IMR-90 (cell line): ENCODE measurements around the gene RPEL1. TPM values are rescaled to one million over a fixed set of nuclear protein-coding genes. Genes with fewer than 3 reads are reported as not detected.
"Not testable (repeated sequence)": the region's sequence is repeated elsewhere in the genome, so short reads cannot be mapped to it uniquely, and the experiment has no call there.

Experiments used
- ATAC-seq: fragments of 200-7000 bp; cut with Tn5 transposase; 2 replicates; pipeline ENCODE4 v1.9.1; 2020; ENCODE audit warnings: low read depth, mild to moderate bottlenecking, moderate library complexity
- BruUV-seq: library from RNA; stranded (reverse); fragments of 400-500 nt; replicated peaks from 2 replicates; lab custom pipeline; 2021; lab: Mats Ljungman, UMichigan
- CTCF ChIA-PET: fragments of 300-600 bp; formaldehyde crosslinking; extraction: SDS; loops from one replicate; lab custom pipeline; 2021; ENCODE audit warnings: antibody characterized with exemption; lab: Yijun Ruan, JAX
- POLR2A ChIA-PET: fragments of 300-600 bp; sonication (Branson Sonifier 250); formaldehyde crosslinking; loops from one replicate; lab custom pipeline; 2022; ENCODE audit warnings: antibody characterized with exemption; ENCODE audit not compliant: unreplicated experiment; lab: Charles Lee
- DNase-seq: peaks from one replicate; pipeline ENCODE4 v3.0.0; 2013
- H2AFZ ChIP-seq: replicated peaks from 2 replicates; pipeline ENCODE3; 2013; ENCODE audit warnings: low read length, mild to moderate bottlenecking; ENCODE audit not compliant: poor library complexity
- H2AK5ac ChIP-seq: 2 replicates; pipeline ENCODE4 v1.6.1; 2013; ENCODE audit warnings: low read depth, low read length, inconsistent platforms
- H2AK9ac ChIP-seq: replicated peaks from 2 replicates; pipeline ENCODE3; 2013; ENCODE audit warnings: mild to moderate bottlenecking, low read depth, low read length, moderate library complexity; ENCODE audit not compliant: poor library complexity
- H2BK120ac ChIP-seq: 2 replicates; pipeline ENCODE4 v1.6.1; 2013; ENCODE audit warnings: low read depth, low read length, inconsistent platforms
- H2BK15ac ChIP-seq: 3 replicates; pipeline ENCODE4 v1.6.1; 2013; ENCODE audit warnings: low read depth, low read length, inconsistent platforms
- H2BK20ac ChIP-seq: 2 replicates; pipeline ENCODE4 v1.6.1; 2013; ENCODE audit warnings: low read depth, mild to moderate bottlenecking, inconsistent platforms, low read length, moderate library complexity
- H2BK5ac ChIP-seq: 2 replicates; pipeline ENCODE4 v1.6.1; 2013; ENCODE audit warnings: mild to moderate bottlenecking, low read depth, low read length, inconsistent platforms; ENCODE audit not compliant: poor library complexity, severe bottlenecking
- H3K14ac ChIP-seq: replicated peaks from 2 replicates; pipeline ENCODE4 v1.6.1; 2013; ENCODE audit warnings: low read depth, low read length, inconsistent platforms
- H3K18ac ChIP-seq: 2 replicates; pipeline ENCODE4 v1.6.1; 2013; ENCODE audit warnings: low read depth, low read length, control low read depth
- H3K23ac ChIP-seq: 2 replicates; pipeline ENCODE4 v1.6.1; 2013; ENCODE audit warnings: low read depth, low read length, inconsistent platforms
- H3K27ac ChIP-seq: 2 replicates; pipeline ENCODE4 v1.5.1; 2013; ENCODE audit warnings: mild to moderate bottlenecking, control low read depth, low read length; ENCODE audit not compliant: insufficient read depth
- H3K27me3 ChIP-seq: 2 replicates; pipeline ENCODE4 v1.6.1; 2013; ENCODE audit warnings: low read length; ENCODE audit not compliant: control insufficient read depth, insufficient read depth
- H3K36me3 ChIP-seq: 2 replicates; pipeline ENCODE4 v1.6.1; 2013; ENCODE audit warnings: low read length, mixed read lengths; ENCODE audit not compliant: control insufficient read depth, insufficient read depth
- H3K4ac ChIP-seq: 2 replicates; pipeline ENCODE4 v1.6.1; 2013; ENCODE audit warnings: low read depth, low read length, inconsistent platforms
- H3K4me1 ChIP-seq: 2 replicates; pipeline ENCODE4 v1.6.1; 2013; ENCODE audit warnings: low read length, mixed read lengths; ENCODE audit not compliant: control insufficient read depth, insufficient read depth
- H3K4me2 ChIP-seq: 2 replicates; pipeline ENCODE4 v1.6.1; 2013; ENCODE audit warnings: low read depth, mild to moderate bottlenecking, control low read depth, low read length, moderate library complexity
- H3K4me3 ChIP-seq: 2 replicates; pipeline ENCODE4 v1.5.1; 2013; ENCODE audit warnings: low read depth, mild to moderate bottlenecking, control low read depth, low read length, moderate library complexity; ENCODE audit not compliant: insufficient read depth
- H3K56ac ChIP-seq: 2 replicates; pipeline ENCODE4 v1.6.1; 2013; ENCODE audit warnings: low read length, inconsistent platforms; ENCODE audit not compliant: insufficient read depth; ENCODE audit errors: extremely low read depth
- H3K79me1 ChIP-seq, 2 experiments: 2 replicates each; pipeline ENCODE4 v1.6.1; 2013; ENCODE audit warnings: low read length in 2 of 2, inconsistent platforms in 1 of 2, low read depth in 1 of 2
- H3K9ac ChIP-seq: 2 replicates; pipeline ENCODE4 v1.6.1; 2013; ENCODE audit warnings: low read depth, low read length, control low read depth
- H3K9me1 ChIP-seq: 2 replicates; pipeline ENCODE4 v1.6.1; 2013; ENCODE audit warnings: low read length, inconsistent platforms; ENCODE audit not compliant: insufficient read depth
- H3K9me3 ChIP-seq: 2 replicates; pipeline ENCODE4 v1.6.1; 2013; ENCODE audit warnings: low read length; ENCODE audit not compliant: control insufficient read depth, insufficient read depth
- H4K20me1 ChIP-seq: 2 replicates; pipeline ENCODE4 v1.6.1; 2013; ENCODE audit warnings: low read length, inconsistent platforms; ENCODE audit not compliant: insufficient read depth
- H4K5ac ChIP-seq: 2 replicates; pipeline ENCODE4 v1.6.1; 2013; ENCODE audit warnings: mild to moderate bottlenecking, low read depth, low read length, control low read depth
- H4K8ac ChIP-seq, 2 experiments: 2 replicates each; pipeline ENCODE4 v1.6.1; 2013; ENCODE audit warnings: low read depth in 2 of 2, low read length in 2 of 2, control low read depth in 1 of 2, inconsistent platforms in 1 of 2
- H4K91ac ChIP-seq: 2 replicates; pipeline ENCODE4 v1.6.1; 2013; ENCODE audit warnings: low read depth, low read length, inconsistent platforms; ENCODE audit not compliant: insufficient read depth
- BHLHE40 ChIP-seq: fragments of 150-350 bp; IDR thresholded peaks from 2 replicates; pipeline ENCODE4 v1.6.1; 2016; ENCODE audit warnings: mild to moderate bottlenecking, low read depth, low read length
- FOS ChIP-seq: fragments of 150-350 bp; IDR thresholded peaks from 2 replicates; pipeline ENCODE4 v1.6.1; 2016; ENCODE audit warnings: low read depth, low read length
- MAFK ChIP-seq: IDR thresholded peaks from 2 replicates; pipeline ENCODE4 v1.6.1; 2012; ENCODE audit warnings: low read depth, low read length, improper control_type of control experiment
- RCOR1 ChIP-seq: IDR thresholded peaks from 2 replicates; pipeline ENCODE4 v1.6.1; 2012; ENCODE audit warnings: mild to moderate bottlenecking, low read length, improper control_type of control experiment; ENCODE audit not compliant: insufficient replicate concordance
- RFX5 ChIP-seq: IDR thresholded peaks from 2 replicates; pipeline ENCODE4 v1.8.0; 2012; ENCODE audit warnings: low read depth, mild to moderate bottlenecking, low read length, moderate library complexity
- WGBS, 2 experiments: methylation state at CpG; one replicate each; pipeline versions ENCODE4 v1.1.5 to v1.1.7; 2013; ENCODE audit warnings: missing lambda C conversion rate in 2 of 2; ENCODE audit not compliant: insufficient read length in 1 of 2; ENCODE audit errors: extremely low coverage in 2 of 2; 5-methylcytosine and 5-hydroxymethylcytosine counted together
- dilution Hi-C: fragments of 300-500 bp; cut with HindIII; formaldehyde crosslinking; loops from one replicate; pipeline ENCODE4 v1.14.3; 2018; ENCODE audit warnings: low sequenced_read_pairs; ENCODE audit not compliant: unreplicated experiment
- in situ Hi-C: fragments of 300-500 bp; cut with MboI; formaldehyde crosslinking; loops from 3 replicates; pipeline ENCODE4 v1.14.3; 2019; ENCODE audit warnings: low sequenced_read_pairs, inconsistent platforms, mixed read lengths
- intact Hi-C: fragments of 100-400 bp; cut with micrococcal nuclease; formaldehyde crosslinking; loops from 2 replicates; pipeline ENCODE4 v1.10.0; 2022
- polyA plus RNA-seq, 3 experiments: library from polyadenylated mRNA; depleted of rRNA; stranded (reverse); fragments of >200 nt; gene quantifications; 2 replicates each; pipeline ENCODE4 v1.2.3, GENCODE V29; 2012; ENCODE audit warnings: low replicate concordance in 1 of 3
- total RNA-seq: library from RNA; depleted of rRNA; stranded (reverse); fragments of >200 nt; gene quantifications from 2 replicates; pipeline ENCODE4 v1.2.3, GENCODE V29; 2012
- TF ChIP-seq, protein P1 (sequence below): fragments of 150-350 bp; IDR thresholded peaks from 2 replicates; pipeline ENCODE4 v1.6.1; 2016; ENCODE audit warnings: low read depth, mild to moderate bottlenecking, low read length, moderate library complexity, borderline replicate concordance

The RPEL1 gene
- total and polyA plus RNA-seq, 2 of the 4 experiments (the other 2 are of a cell fraction) = under 0.01 to 0.26 TPM

- dilution Hi-C loops (no loop called here), intact Hi-C loops (no loop called here), in situ Hi-C loops (no loop called here)
- CTCF ChIA-PET = no interaction called here
- no peak overlapping the region for H2AFZ ChIP-seq
- H3K4me2 ChIP-seq = no peak overlapping the region
- H3K56ac ChIP-seq = no peak overlapping the region
- no peak overlapping the region for H2AK9ac ChIP-seq
- H3K79me1 ChIP-seq = no peaks in the 10 kb centered on the region
- no peak overlapping the region for H2BK20ac ChIP-seq
- H4K8ac ChIP-seq = no peak overlapping the region
- H2BK120ac ChIP-seq = no peak overlapping the region
- H2AK5ac ChIP-seq = no peak overlapping the region
- DNase-seq (no peak), ATAC-seq (no peak)
- no peaks in the 10 kb centered on the region for H3K4me1 ChIP-seq
- no peaks in the 10 kb centered on the region for H4K20me1 ChIP-seq
- POLR2A ChIA-PET = no interaction called here
- H3K9me3 ChIP-seq = peaks cover 2% of the 10 kb centered on the region; the same call in 1 of the 2 replicates
- H3K18ac ChIP-seq = no peak overlapping the region
- H3K9me1 ChIP-seq = 0 out of 2 replicates have a peak, but pooled peaks cover 3% of the 10 kb centered on the region
- TF ChIP-seq RCOR1 (no peak), FOS (no peak), MAFK (no peak), RFX5 (no peak), BHLHE40 (no peak)
- TF ChIP-seq, protein P1, sequence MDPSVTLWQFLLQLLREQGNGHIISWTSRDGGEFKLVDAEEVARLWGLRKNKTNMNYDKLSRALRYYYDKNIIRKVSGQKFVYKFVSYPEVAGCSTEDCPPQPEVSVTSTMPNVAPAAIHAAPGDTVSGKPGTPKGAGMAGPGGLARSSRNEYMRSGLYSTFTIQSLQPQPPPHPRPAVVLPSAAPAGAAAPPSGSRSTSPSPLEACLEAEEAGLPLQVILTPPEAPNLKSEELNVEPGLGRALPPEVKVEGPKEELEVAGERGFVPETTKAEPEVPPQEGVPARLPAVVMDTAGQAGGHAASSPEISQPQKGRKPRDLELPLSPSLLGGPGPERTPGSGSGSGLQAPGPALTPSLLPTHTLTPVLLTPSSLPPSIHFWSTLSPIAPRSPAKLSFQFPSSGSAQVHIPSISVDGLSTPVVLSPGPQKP = no peak
- no peak overlapping the region for H2BK5ac ChIP-seq
- no peak overlapping the region for H2BK15ac ChIP-seq
- no peak overlapping the region for H4K91ac ChIP-seq
- no peak overlapping the region for H3K4me3 ChIP-seq
- H3K27ac ChIP-seq = no peak overlapping the region
- H3K9ac ChIP-seq = no peak overlapping the region
- no peak overlapping the region for H4K5ac ChIP-seq
- H3K23ac ChIP-seq = no peak overlapping the region
- no peak overlapping the region for H3K4ac ChIP-seq
- H3K27me3 ChIP-seq = no peaks in the 10 kb centered on the region
- no TSS peak for BruUV-seq
- H3K36me3 ChIP-seq = no peaks in the 10 kb centered on the region
- no peak overlapping the region for H3K14ac ChIP-seq
Measured at GRCh38 chr10:103257812-103258211, 12.1 kb downstream of the RPEL1 start.

DNA sequence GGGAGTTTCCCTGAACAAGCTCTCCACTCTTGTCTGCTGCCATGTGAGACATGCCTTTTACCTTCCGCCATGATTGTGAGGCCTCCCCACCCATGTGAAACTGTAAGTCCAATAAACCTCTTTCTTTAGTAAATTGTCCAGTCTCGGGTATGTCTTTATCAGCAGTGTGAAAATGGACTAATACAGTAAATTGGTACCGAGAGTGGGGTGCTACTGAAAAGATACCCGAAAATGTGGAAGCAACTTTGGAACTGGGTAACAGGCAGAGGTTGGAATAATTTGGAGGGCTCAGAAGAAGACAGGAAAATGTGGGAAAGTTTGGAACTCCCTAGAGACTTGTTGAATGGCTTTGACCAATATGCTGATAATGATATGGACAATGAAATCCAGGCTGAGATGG, 13.2 kb downstream of the RPEL1 start:
- CTCF ChIA-PET = not testable (repeated sequence)

More for the DNA sequence above, 13.2 kb downstream of the RPEL1 start:
- H4K5ac ChIP-seq, H2BK15ac ChIP-seq, DNase-seq, H4K8ac ChIP-seq, H3K56ac ChIP-seq, in situ Hi-C loops, H2AFZ ChIP-seq, H3K4ac ChIP-seq, H2BK120ac ChIP-seq, H4K91ac ChIP-seq, H3K36me3 ChIP-seq, dilution Hi-C loops, ATAC-seq, H3K18ac ChIP-seq, H2AK9ac ChIP-seq, H2BK20ac ChIP-seq, H3K14ac ChIP-seq, H3K9me3 ChIP-seq, H3K4me2 ChIP-seq, H3K9ac ChIP-seq, POLR2A ChIA-PET, H3K79me1 ChIP-seq, H3K27me3 ChIP-seq, H3K4me3 ChIP-seq, H3K4me1 ChIP-seq, intact Hi-C loops, H3K9me1 ChIP-seq, BruUV-seq, H2AK5ac ChIP-seq, H3K27ac ChIP-seq, H4K20me1 ChIP-seq, H3K23ac ChIP-seq, H2BK5ac ChIP-seq: not testable (repeated sequence)
- 86% methylated on average over 2 of the region's 4 CpGs; no CpG with 5 or more reads in 1 of the 2 experiments for WGBS, 2 experiments
